SU-DHL-6 (cell line): ENCODE results near the gene LRP11.
"Not testable (repeated sequence)": the region's sequence is repeated elsewhere in the genome, so short reads cannot be mapped to it uniquely, and the experiment has no call there.

Experiments used
- H2AFZ ChIP-seq: fragments of 200-600 bp; sonication (generic); 2 replicates; pipeline ENCODE4 v1.6.1; 2014; ENCODE audit warnings: low read depth, mild to moderate bottlenecking, moderate library complexity, mixed read lengths, antibody characterized with exemption, low read length; ENCODE audit not compliant: severe bottlenecking
- H3F3A ChIP-seq: fragments of 200-600 bp; shearing (Covaris generic); 2 replicates; pipeline ENCODE4 v1.6.0; 2016; ENCODE audit warnings: antibody characterized with exemption, mild to moderate bottlenecking; ENCODE audit not compliant: insufficient read depth
- H3K27ac ChIP-seq: fragments of 200-600 bp; sonication (generic); 2 replicates; pipeline ENCODE4 v1.5.1; 2016; ENCODE audit warnings: low read depth, mild to moderate bottlenecking, low read length, moderate library complexity, mixed read lengths
- H3K27me3 ChIP-seq: fragments of 200-600 bp; sonication (generic), shearing (Covaris generic); 2 replicates; pipeline ENCODE4 v1.6.0; 2014; ENCODE audit warnings: mild to moderate bottlenecking, low read length
- H3K36me3 ChIP-seq: fragments of 200-600 bp; sonication (generic); 2 replicates; pipeline ENCODE4 v1.6.1; 2014; ENCODE audit warnings: mild to moderate bottlenecking, low read length, mixed read lengths
- H3K4me2 ChIP-seq: fragments of 300-600, 200-600 bp; shearing (Covaris generic), sonication (generic); 2 replicates; pipeline ENCODE4 v1.6.0; 2014; ENCODE audit warnings: low read length, low read depth, mild to moderate bottlenecking; ENCODE audit not compliant: poor library complexity, severe bottlenecking
- H3K4me3 ChIP-seq: fragments of 200-600 bp; sonication (generic); 2 replicates; pipeline ENCODE4 v1.5.1; 2014; ENCODE audit warnings: antibody characterized with exemption, low read length, mild to moderate bottlenecking, mixed read lengths; ENCODE audit not compliant: insufficient read depth, poor library complexity, severe bottlenecking
- H3K79me2 ChIP-seq: fragments of 200-600 bp; sonication (generic); 2 replicates; pipeline ENCODE4 v1.6.1; 2014; ENCODE audit warnings: mild to moderate bottlenecking, low read length, moderate library complexity; ENCODE audit not compliant: insufficient read depth
- H3K9ac ChIP-seq: fragments of 200-600 bp; sonication (generic); 2 replicates; pipeline ENCODE4 v1.7.0; 2014; ENCODE audit warnings: mild to moderate bottlenecking, low read length
- H3K9me2 ChIP-seq: fragments of 200-600 bp; sonication (generic); replicated peaks from 2 replicates; pipeline ENCODE4 v1.6.1; 2014; ENCODE audit warnings: low read length; ENCODE audit not compliant: insufficient read depth
- H3K9me3 ChIP-seq: fragments of 200-600 bp; sonication (generic); 2 replicates; pipeline ENCODE4 v1.6.1; 2014; ENCODE audit warnings: low read length, mixed read lengths; ENCODE audit not compliant: insufficient read depth
- H4K20me1 ChIP-seq: fragments of 200-600 bp; sonication (generic); 2 replicates; pipeline ENCODE4 v1.6.1; 2014; ENCODE audit warnings: low read depth, mild to moderate bottlenecking, antibody characterized with exemption, low read length, moderate library complexity, mixed read lengths
- CTCF ChIP-seq: fragments of 200-600 bp; sonication (generic); IDR thresholded peaks from one replicate; pipeline ENCODE4 v1.5.1; 2017; ENCODE audit warnings: antibody characterized with exemption, mild to moderate bottlenecking, low read length, moderate library complexity; ENCODE audit not compliant: insufficient read depth, poor library complexity, severe bottlenecking
- EZH2phosphoT487 ChIP-seq: fragments of 200-600 bp; sonication (generic), shearing (Covaris generic); conservative IDR thresholded peaks from 2 replicates; pipeline ENCODE4 v1.6.1; 2018; ENCODE audit warnings: mild to moderate bottlenecking, antibody characterized with exemption, low read length, moderate library complexity, mixed read lengths

The LRP11 gene

GRCh38 chr6:149896491-149896890, 32.3 kb upstream of the LRP11 start:
- TF ChIP-seq CTCF, result no peak
- no peak for TF ChIP-seq EZH2phosphoT487
- Histone ChIP-seq H4K20me1 (no peaks in the 10 kb centered on the region), H3K9me3 (no peaks in the 10 kb centered on the region), H2AFZ (no peak overlapping the region), H3K79me2 (no peaks in the 10 kb centered on the region), H3K4me3 (no peak overlapping the region), H3K27ac (no peak overlapping the region), H3K4me2 (no peak overlapping the region), H3K9me2 (no peaks in the 10 kb centered on the region), H3K9ac (no peak overlapping the region), H3K36me3 (no peaks in the 10 kb centered on the region), H3K27me3 (no peaks in the 10 kb centered on the region), H3F3A (no peaks in the 10 kb centered on the region)

GRCh38 chr6:149895833-149896271, 31.7 kb upstream of the LRP11 start:
- Histone ChIP-seq H3F3A (no peaks in the 10 kb centered on the region), H3K27me3 (no peaks in the 10 kb centered on the region), H3K36me3 (no peaks in the 10 kb centered on the region), H3K4me2 (no peak overlapping the region), H4K20me1 (no peaks in the 10 kb centered on the region), H3K4me3 (no peak overlapping the region), H3K79me2 (no peaks in the 10 kb centered on the region), H2AFZ (no peak overlapping the region), H3K9ac (no peak overlapping the region), H3K27ac (no peak overlapping the region), H3K9me2 (no peaks in the 10 kb centered on the region), H3K9me3 (no peaks in the 10 kb centered on the region)
- no peak for TF ChIP-seq CTCF
- TF ChIP-seq EZH2phosphoT487, result no peak

DNA sequence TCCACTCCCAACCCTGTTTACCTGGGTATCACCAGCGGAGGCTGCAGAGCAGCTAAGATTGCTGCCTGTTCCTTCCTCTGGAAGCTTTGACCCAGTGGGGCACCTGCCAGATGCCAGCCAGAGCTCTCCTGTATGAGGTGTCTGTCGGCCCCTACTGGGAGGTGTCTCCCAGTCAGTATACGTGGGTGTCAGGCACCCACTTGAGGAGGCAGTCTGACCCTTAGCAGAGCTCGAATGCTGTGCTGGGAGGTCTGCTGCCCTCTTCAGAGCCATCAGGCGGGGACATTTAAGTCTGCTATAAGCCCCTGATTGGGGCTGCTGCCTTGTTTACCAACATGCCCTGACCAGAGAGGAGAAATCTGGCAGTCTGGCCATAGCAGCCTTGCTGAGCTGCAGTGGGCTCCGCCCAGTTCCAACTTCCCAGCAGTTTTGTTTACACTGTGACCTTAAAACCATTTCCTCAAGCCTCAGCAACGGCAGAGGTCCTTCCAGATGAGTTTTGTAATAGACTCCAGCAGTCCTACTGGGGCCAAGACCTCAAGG, 31.0 kb upstream of the LRP11 start:
- H3K27ac ChIP-seq, result no peak overlapping the region
- no peaks in the 10 kb centered on the region for H3F3A ChIP-seq
- TF ChIP-seq CTCF (no peak), EZH2phosphoT487 (no peak)
- H3K9ac ChIP-seq, result no peak overlapping the region
- no peak overlapping the region for H2AFZ ChIP-seq
- H3K4me2 ChIP-seq, result no peak overlapping the region
- no peaks in the 10 kb centered on the region for H3K36me3 ChIP-seq
- no peaks in the 10 kb centered on the region for H3K9me3 ChIP-seq
- no peaks in the 10 kb centered on the region for H4K20me1 ChIP-seq
- H3K4me3 ChIP-seq, result no peak overlapping the region
- H3K9me2 ChIP-seq, result no peaks in the 10 kb centered on the region
- H3K27me3 ChIP-seq, result no peaks in the 10 kb centered on the region
- no peaks in the 10 kb centered on the region for H3K79me2 ChIP-seq

DNA sequence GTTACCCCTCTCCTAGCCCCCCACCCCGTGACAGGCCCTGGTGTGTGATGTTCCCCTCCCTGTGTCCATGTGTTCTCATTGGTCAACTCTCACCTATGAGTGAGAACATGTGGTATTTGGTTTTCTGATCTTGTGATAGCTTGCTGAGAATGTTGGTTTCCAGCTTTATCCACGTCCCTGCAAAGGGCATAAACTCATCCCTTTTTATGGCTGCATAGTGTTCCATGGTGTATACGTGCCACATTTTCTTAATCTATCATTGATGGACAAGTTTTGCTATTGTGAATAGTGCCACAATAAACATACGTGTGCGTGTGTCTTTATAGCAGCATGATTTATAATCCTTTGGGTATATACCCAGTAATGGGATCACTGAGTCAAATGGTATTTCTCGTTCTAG, 27.7 kb upstream of the LRP11 start:
- H3K9me3 ChIP-seq, H3K9me2 ChIP-seq, H3K27ac ChIP-seq, H3K9ac ChIP-seq, H4K20me1 ChIP-seq, H3F3A ChIP-seq, H3K79me2 ChIP-seq, H3K4me3 ChIP-seq, H3K27me3 ChIP-seq, H3K36me3 ChIP-seq, H2AFZ ChIP-seq, H3K4me2 ChIP-seq: not testable (repeated sequence)
